Hair follicle dermal papilla cell (primary cell): Measurements from ENCODE around the gene KCTD12. TPM values are rescaled to one million over a fixed set of nuclear protein-coding genes. Genes with fewer than 3 reads are reported as not detected.

ENCODE experiments used
- total RNA-seq: library from RNA; depleted of rRNA; stranded (reverse); fragments of >200 nt; gene quantifications from 2 replicates; pipeline ENCODE4 v1.2.3, GENCODE V29; 2012

Gene KCTD12
- 35.6 and 35.7 TPM in 2 replicates for total RNA-seq

GRCh38 chr13:76886292-76887075, at the start of gene KCTD12:
Gene KCTD12, minus strand, starts transcription at chr13:76886405. Its CDS starts 257 bp downstream, at chr13:76886148.

Other genes starting within 250 kb of the KCTD12 start
- not detected in 2 replicates for gene ACOD1, start 62.1 kb upstream of the KCTD12 start, total RNA-seq
- gene CLN5, start 105.7 kb upstream of the KCTD12 start, total RNA-seq, result 27.1 and 28.2 TPM in 2 replicates
- gene FBXL3, start 140.8 kb upstream of the KCTD12 start, total RNA-seq, result 81.0 and 97.2 TPM in 2 replicates